Left kidney (tissue), 2 donors: ENCODE measurements around the gene USH1C. TPM values are rescaled to one million over a fixed set of nuclear protein-coding genes. Genes with fewer than 3 reads are reported as not detected.

Experiments used
- DNase-seq: peaks from one replicate; pipeline ENCODE4 v3.0.0-alpha.2; 2013
- polyA plus RNA-seq: library from polyadenylated mRNA; unstranded; fragments of 120-200 nt; gene quantifications from one replicate; pipeline ENCODE4 v1.2.1, GENCODE V29; 2013; ENCODE audit not compliant: insufficient read length

The USH1C gene
- polyA plus RNA-seq, 1 donor = 81.8 TPM

GRCh38 chr11:17550450-17551346 is 6.5 kb upstream of the USH1C start:
- DNase-seq = no peak

DNA sequence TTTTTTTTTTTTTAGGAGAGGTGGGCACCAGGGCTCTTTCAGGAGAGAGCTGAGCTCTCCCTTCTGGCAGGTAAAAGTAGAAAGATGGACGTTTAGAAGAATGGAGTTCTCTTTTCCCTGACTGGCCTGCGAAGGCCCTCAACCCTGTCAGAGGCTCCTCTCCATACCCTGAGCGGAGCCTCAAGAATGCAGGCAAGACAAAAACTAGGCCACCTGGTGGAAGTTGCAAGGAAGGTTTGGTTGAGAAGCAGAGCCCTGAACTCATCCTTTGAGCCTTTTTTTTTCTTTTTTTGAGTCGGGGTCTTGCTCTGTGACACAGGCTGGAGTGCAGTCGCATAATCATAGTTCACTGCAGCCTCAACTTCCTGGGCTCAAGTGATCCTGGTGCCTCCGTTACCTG is 4.2 kb upstream of the USH1C start:
- no peak for DNase-seq

DNA sequence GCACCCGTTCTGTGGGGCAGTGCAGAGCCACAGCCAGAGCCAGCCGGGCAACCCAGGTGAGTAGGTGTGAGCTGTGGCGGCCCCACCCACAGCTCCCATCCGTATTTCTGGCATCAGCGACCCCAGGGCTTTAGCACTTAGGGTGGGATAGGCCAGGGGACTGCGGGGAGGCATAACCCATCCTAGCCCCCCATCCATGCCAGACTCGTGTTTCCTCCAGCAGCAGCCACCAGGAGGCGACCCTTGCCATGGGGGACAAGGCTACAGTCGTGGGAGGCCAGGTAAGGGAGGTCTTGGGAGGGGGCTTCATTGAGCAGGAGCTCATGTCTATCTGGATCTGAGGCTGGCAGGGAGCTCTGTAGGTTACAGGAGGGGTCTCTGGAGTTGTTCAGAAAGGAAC is 3.7 kb upstream of the USH1C start:
- no peak for DNase-seq

DNA sequence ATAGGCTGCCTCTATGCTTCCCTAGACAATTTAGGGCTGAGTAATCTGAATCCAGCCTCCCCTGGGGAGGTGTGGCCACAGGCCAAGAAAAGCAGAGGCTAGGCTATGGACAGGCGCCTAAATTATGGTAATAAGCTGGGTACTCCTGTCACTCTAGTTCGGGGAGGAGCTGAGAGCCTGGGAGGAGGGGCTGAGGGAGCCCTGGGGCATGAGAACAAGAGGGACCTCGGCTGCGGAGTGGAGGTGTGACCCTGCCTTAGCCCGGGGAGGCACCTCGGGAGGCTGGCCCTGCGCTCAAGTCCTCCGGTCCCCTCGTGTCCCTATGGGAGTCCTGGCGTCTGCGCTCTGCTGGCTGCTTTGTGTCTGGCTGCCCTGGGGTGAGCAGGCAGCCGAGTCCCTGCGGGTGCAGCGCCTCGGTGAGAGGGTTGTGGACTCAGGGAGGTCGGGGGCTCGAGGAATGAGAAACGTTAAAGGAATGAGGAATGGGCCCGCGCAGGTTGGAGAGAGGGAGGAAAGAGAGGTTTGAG is 2.9 kb upstream of the USH1C start, which contains the start of gene OTOG:
Gene OTOG, plus strand, starts transcription at position 209 of the 527 bp plus-strand sequence. Its CDS starts 114 bp downstream, at position 323.
- peak; percentile 47 for DNase-seq

- DNase-seq = no peak
Observed at GRCh38 chr11:17546240-17546639, 2.0 kb upstream of the USH1C start.

DNA sequence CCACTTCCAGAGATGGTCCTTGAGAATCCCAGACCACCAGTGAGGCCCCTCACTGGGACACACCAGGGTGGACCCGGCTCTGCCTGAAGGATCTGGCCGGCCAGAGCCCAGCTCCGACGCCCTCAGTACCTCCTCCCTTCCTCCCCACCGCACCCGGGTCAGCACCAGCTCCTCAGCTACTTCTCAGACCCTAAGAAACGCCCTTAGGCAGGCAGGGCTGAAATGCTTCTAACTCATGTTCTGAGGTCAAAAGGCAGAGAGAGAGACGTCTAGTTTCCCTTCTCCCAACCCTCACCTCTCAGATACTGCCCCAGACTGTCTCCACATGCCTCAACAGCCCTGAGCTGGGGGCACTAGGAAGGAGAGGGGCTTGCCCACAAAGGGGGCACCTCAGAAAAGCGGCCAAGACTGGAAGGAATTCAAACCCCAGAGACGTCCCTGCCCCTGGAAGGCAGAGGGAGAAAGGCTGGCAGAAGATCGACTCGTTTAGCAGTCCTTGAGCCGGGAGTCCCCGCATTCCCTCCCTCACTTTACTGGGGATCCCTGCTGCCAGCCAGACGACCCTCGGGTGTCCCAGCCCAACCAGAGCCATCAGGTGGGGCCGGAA is 539 bp downstream of the USH1C start:
- DNase-seq = no peak

DNA sequence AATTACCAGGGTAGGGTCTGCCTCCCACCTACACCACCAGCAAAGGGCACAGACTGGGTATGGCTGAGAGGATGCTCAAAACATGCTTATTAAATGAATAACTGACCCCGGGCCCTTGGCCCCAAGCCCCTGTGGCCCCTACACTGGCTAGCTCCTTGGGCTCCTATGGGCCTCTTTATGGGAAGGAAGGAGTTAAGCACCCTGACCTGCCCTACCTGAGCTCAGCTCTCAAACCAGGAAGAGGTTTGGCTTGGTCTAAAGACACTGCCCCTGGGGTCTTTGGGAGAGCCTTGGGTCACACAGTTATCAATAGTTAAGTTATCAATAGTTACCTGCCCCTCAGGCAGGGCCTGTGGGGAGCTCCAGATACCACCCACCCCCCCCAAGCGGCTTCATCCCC is 1.2 kb downstream of the USH1C start:
- DNase-seq = no peak

DNA sequence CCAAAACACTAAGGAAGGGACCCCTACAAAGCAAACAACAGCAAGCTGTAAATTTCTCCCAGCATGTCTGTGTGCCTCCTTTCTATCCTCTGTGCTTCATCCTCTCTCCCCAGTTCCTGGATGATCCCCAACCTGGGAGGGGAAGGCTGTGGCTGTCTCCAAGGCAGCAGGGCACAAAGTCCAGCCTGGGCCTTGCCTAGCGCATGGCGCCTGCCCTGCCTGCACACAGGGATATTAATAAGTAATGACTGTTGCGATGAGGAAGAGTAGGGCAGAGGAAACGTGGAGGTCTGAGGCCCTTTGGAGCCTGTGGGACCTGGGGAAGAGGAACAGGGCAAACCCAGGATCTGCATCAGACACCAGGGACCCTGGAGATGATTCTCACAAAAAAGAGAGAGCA is 2.0 kb downstream of the USH1C start:
- DNase-seq = no peak

- DNase-seq = no peak
Observed at GRCh38 chr11:17541330-17541885, 2.8 kb downstream of the USH1C start.

GRCh38 chr11:17540807-17541206 is 3.4 kb downstream of the USH1C start:
- DNase-seq = no peak

DNA sequence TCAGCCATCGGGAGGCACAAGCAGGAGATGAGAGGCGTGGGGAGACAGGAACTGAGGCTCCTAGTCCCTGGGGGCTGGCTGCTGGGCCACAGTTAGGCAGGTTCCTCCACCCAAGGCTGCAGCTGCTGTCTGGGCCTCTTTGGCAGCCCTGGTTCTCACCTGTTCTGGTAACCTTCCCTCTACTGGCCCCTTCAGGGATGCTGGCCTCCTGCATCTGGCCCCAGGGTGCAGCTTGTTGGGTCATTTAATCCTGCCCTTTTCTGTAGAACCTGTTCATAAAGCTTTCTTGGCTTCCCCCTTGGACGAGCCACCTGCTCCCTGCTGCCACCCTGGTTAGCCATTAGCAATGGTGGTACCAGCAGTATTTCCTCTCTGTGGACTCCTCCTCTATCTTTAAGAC is 5.5 kb downstream of the USH1C start:
- no peak for DNase-seq

DNA sequence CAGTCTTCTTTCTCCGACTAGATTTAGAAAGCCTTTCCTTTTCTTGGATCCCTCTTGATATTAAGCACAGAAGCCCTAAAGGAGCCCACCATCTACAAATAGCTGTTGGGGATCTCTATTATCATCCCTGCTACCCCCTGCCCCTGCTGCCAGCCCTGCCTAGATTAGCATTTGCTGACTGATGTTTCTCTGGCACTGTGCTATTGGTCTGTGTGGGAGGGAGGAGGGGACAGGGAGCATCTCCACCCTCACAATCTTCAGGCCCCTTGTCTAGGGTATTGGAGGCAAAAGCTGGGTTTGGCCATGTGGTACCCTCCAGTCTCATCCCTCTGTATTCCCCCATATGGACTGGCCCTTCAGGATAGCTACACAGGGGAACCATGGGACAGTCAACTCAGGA is 6.2 kb downstream of the USH1C start:
- DNase-seq = no peak

DNA sequence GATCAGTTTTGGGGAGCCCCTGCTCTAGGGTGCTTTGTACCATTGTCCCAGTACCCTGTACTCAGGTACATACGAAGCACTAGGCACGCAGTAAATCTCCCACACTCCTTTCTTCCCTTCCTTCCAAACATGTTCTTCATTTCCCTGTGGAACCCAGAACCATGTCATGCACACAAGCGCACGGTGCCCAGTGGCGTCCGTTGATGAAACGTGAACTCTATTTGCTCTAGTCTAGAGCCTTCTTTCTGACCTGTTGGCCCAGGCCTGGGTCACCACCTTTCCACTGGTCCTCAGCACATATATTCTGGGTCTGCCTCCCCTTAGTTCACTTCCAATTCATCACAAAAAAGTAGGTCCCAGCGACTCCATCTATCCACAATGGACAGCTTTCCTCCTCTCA is 7.0 kb downstream of the USH1C start:
- no peak for DNase-seq

GRCh38 chr11:17535488-17535887 is 8.7 kb downstream of the USH1C start:
- DNase-seq = no peak

DNA sequence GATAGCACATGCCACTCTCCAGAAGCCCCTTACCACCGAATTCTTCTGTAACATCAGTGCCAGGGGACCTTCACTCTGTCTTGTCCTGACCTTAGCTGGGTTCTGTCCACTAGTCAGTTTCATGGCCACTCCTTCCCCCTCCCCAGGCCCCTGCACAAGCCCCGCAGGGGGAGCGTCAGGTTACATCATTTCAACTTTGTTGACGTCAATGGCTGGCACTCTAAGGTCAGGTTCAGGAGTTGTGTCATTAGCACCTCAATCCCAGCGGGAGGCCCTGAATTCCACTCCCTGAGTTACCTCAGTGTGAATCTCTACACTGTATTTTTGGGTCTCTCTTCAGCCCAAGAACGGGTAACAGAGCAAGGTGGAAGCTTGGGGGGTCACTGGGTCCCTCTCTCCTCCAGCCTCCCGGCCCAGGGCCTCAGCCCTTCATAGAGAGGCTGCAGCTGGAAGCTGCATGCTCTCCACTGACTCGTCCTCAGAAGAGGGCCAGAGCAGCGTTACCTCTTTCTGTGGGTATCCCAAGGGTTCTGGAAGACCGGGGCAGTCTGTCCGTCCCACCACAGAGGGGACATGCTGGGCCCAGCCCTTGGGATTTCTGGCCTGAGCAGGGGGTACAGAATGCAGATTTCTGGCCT is 10.3 kb downstream of the USH1C start:
- DNase-seq = no peak

GRCh38 chr11:17533341-17533740 is 10.9 kb downstream of the USH1C start:
- no peak for DNase-seq

GRCh38 chr11:17532784-17533183 is 11.4 kb downstream of the USH1C start:
- DNase-seq = no peak

DNA sequence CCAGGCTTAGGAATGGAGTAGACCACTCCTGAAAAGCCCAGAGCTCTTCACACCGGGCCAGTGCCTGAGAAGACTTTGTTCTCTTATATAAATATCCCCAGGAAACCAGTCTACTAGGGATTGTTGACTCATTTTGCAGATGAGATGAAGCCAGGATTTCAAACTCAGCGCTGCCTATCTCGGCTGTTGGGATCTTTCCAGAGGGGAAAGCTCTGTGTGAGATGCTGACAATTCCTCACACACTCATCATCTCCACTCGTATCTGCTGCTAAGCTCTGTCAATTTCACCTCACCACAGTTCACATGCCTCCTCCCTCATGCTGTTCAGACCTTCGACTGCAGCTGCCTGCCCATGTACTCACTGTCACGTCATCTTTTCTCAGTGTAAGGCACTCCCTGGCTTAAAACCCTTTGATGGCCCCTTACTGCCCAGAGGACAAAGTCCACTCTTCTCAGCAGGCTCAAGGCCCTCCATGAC is 12.5 kb downstream of the USH1C start:
- no peak for DNase-seq

DNA sequence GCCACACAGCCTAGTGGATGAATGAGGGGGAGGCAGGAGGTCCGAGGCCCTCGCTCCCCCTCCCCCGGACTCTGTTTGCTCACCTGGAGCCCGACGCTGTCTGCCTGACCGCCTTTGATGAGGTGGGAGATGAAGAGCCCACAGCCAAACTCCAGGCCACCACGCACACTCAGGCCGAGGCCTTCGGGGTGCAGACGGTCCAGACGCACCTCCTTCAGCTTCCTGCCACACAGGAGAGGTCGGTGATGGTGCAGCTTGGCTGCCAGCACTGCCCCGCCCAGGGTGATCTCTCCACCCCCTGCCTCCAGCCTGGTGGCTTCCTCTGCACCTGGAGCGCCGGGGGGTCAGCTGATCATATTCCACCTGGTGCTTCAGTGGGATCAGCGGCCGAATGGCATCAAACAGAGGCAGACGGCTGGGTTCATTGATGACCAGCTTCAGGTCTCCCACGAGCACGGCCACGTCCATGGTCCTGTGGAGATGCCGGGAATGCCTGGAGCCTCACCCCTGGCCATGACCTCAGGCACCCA is 13.1 kb downstream of the USH1C start:
- DNase-seq = no peak

DNA sequence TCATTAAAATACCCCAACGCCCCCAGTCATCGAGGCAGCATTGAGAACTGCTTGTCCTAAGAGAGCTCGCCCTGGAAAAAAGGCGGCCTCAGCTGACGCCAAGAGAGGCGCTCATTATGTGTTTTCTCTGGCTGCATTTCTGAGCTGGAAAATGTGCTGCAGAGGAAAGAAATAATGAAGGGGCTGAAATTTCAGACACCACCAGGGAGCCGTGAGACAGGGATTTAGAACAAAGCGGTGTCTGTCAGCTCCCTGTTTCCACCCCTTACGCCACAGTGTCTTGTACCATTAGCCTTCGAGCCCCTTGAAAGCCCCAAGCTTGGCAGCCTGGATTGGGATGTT is 14.4 kb downstream of the USH1C start:
- DNase-seq = peak; percentile 30

DNA sequence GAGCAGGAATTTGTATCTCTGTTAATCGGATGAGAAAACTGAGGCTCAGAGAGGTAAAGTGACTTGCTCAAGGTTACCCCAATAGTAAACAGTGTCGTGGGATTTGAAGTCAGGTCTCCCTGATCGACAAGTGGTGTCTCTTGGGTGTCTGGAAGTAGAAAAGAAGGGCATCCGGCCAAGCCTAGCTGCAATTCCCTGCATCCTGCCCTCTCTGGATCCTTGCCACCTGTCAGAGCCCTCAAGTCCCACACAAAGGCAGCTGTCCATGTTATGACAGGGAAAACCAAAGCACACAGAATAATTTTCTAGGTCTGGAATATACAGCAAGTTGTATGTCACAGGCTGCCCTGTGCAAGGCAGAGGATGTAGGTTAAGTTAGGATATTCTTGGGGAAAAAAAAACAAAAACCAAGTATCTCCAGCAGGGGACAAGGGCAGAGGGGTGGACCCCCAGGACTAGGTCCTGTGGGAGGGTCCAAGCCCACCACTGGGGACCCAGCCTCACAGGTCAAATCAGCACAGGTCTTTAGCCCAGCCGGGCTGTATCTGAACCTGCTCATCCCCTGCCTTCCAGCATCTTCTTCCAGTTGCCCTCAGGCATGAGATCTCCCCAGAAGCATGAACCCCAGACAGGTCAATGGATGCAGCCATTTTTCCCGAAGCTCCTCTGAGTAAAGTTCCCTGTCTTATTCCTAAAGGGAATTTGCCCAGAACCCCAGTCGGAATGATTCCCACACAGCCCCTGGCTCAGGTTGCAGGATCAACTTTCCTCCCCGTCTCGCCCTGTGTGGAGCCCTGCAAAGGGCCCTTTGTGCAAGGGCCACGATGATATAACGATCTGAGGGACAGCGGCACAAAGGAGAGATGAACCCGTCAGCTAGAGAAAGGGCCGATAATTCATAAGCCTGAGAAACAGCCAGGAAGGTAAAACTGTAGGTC is 15.0 kb downstream of the USH1C start:
- DNase-seq = no peak
